SK-N-SH treated with all-trans-retinoic acid at 6 μM for 48 hours (cell line): ENCODE measurements around the gene SLC6A9.

ENCODE experiments used
- CSDC2 ChIP-seq: fragments of 250-450 bp; sonication (Bioruptor Pico); IDR thresholded peaks from 2 replicates; pipeline ENCODE4 v1.5.0; 2020; ENCODE audit warnings: mild to moderate bottlenecking, moderate library complexity
- ZFP3 ChIP-seq: fragments of 250-450 bp; sonication (Bioruptor Pico); IDR thresholded peaks from 2 replicates; pipeline ENCODE4 v1.5.0; 2020; ENCODE audit warnings: mild to moderate bottlenecking, moderate library complexity
- ZNF565 ChIP-seq: fragments of 450-650 bp; formaldehyde crosslinking; conservative IDR thresholded peaks from 2 replicates; pipeline ENCODE4 v1.5.0; 2020; ENCODE audit warnings: low read depth, mild to moderate bottlenecking, moderate library complexity
- ZNF8 ChIP-seq: fragments of 450-650 bp; formaldehyde crosslinking; IDR thresholded peaks from 2 replicates; pipeline ENCODE4 v1.5.0; 2020; ENCODE audit warnings: mild to moderate bottlenecking, moderate library complexity

DNA sequence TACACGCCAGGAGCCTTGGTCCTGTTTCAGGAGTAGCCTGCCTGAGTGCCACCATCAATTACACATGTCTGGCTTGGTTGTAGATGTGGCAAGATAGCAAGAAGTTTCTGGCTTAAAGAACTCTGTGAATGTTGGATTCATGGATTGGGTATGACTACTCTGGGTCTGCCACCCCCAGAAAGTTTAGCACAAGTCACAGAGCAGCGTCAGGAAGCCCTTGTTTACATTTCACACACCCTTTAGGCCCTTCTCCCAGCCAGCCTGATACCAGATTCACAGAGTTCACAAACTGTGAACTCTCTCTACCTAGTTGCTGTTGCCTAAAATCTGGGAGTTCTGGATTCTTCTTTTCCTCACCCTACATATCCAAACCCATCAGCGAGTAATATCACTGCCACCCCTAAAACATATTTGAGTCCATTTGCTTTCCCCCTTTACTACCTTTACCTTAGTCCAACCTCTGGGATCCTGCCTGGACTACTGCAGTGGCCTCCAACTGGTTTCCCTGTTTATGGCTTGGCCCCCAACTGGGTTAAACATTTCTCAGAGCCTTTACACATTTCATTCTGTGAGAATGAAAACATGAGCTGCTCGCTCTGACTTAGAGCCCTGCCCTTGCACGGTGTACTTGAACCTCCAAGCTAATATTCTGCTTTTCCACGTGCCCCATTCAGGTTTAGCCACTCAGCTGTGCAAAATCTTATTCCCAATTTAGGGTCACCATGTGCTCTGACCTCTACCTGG, 43.9 kb downstream of the SLC6A9 start:
- TF ChIP-seq ZNF565 (CRISPR knock-in tag) (no peak), CSDC2 (CRISPR knock-in tag) (no peak), ZNF8 (no peak), ZFP3 (CRISPR knock-in tag) (no peak)
